IMR-90 (cell line): Measurements from ENCODE around the gene PHF21A. TPM values are rescaled to one million over a fixed set of nuclear protein-coding genes. Genes with fewer than 3 reads are reported as not detected.

Source experiments
- BHLHE40 ChIP-seq: fragments of 150-350 bp; IDR thresholded peaks from 2 replicates; pipeline ENCODE4 v1.6.1; 2016; ENCODE audit warnings: mild to moderate bottlenecking, low read depth, low read length
- MAFK ChIP-seq: IDR thresholded peaks from 2 replicates; pipeline ENCODE4 v1.6.1; 2012; ENCODE audit warnings: low read depth, low read length, improper control_type of control experiment
- MAZ ChIP-seq: IDR thresholded peaks from 2 replicates; pipeline ENCODE4 v1.6.1; 2012; ENCODE audit warnings: low read depth, mild to moderate bottlenecking, low read length, improper control_type of control experiment, moderate library complexity, borderline replicate concordance
- MXI1 ChIP-seq: IDR thresholded peaks from 2 replicates; pipeline ENCODE4 v1.6.1; 2012; ENCODE audit warnings: low read depth, mild to moderate bottlenecking, low read length, moderate library complexity, borderline replicate concordance
- NFE2L2 ChIP-seq: fragments of 150-350 bp; IDR thresholded peaks from 2 replicates; pipeline ENCODE4 v1.6.1; 2016; ENCODE audit warnings: low read depth, mild to moderate bottlenecking, low read length
- RAD21 ChIP-seq: IDR thresholded peaks from 2 replicates; pipeline ENCODE4 v1.6.1; 2012; ENCODE audit warnings: low read length, improper control_type of control experiment
- polyA plus RNA-seq, 3 experiments: library from polyadenylated mRNA; depleted of rRNA; stranded (reverse); fragments of >200 nt; gene quantifications; 2 replicates each; pipeline ENCODE4 v1.2.3, GENCODE V29; 2012; ENCODE audit warnings: low replicate concordance in 1 of 3
- total RNA-seq: library from RNA; depleted of rRNA; stranded (reverse); fragments of >200 nt; gene quantifications from 2 replicates; pipeline ENCODE4 v1.2.3, GENCODE V29; 2012
- TF ChIP-seq, protein P1 (sequence below): conservative IDR thresholded peaks from 2 replicates; pipeline ENCODE4 v1.5.1; 2012; ENCODE audit warnings: mild to moderate bottlenecking, low read depth, low read length, improper control_type of control experiment

The PHF21A gene
- total and polyA plus RNA-seq, 2 of the 4 experiments (the other 2 are of a cell fraction), result 9.0 to 20.6 TPM

DNA sequence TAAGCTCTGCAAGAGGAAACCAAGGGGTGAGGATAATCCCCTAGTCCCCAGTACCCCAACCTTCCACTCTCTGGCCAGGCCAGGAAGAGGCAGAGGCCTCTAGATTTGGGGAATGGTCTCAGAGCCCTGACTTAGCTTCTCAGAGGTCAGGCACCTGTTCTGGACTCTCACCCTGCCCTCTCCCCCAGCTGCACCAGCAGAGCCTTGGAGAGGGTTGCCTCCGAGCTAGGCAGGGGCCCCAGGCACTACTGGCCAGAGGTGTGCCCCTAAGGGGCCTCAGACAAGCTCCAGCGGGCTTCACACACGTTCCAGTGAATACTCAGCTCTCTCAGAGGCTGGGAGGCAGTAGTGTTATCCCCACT, 222.2 kb downstream of the PHF21A start (continued):
- TF ChIP-seq, protein P1, sequence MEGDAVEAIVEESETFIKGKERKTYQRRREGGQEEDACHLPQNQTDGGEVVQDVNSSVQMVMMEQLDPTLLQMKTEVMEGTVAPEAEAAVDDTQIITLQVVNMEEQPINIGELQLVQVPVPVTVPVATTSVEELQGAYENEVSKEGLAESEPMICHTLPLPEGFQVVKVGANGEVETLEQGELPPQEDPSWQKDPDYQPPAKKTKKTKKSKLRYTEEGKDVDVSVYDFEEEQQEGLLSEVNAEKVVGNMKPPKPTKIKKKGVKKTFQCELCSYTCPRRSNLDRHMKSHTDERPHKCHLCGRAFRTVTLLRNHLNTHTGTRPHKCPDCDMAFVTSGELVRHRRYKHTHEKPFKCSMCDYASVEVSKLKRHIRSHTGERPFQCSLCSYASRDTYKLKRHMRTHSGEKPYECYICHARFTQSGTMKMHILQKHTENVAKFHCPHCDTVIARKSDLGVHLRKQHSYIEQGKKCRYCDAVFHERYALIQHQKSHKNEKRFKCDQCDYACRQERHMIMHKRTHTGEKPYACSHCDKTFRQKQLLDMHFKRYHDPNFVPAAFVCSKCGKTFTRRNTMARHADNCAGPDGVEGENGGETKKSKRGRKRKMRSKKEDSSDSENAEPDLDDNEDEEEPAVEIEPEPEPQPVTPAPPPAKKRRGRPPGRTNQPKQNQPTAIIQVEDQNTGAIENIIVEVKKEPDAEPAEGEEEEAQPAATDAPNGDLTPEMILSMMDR, result no peak
- no peak for TF ChIP-seq MAZ
- TF ChIP-seq MAFK, result no peak
- TF ChIP-seq NFE2L2, result no peak
- TF ChIP-seq BHLHE40, result no peak
- TF ChIP-seq RAD21, result no peak
- TF ChIP-seq MXI1, result no peak
